Putamen (tissue), 1 donor: ENCODE results near the gene DLGAP5.

Experiments used
- DNase-seq: peaks from one replicate; pipeline ENCODE4 v3.0.0-alpha.2; 2016; ENCODE audit warnings: low spot score

Gene DLGAP5

GRCh38 chr14:55129428-55130195 is 61.8 kb downstream of the DLGAP5 start:
- no peak for DNase-seq

GRCh38 chr14:55129086-55129427 is 62.3 kb downstream of the DLGAP5 start, which contains the start of gene LGALS3:
Gene LGALS3, plus strand, starts transcription at chr14:55129252. Its CDS starts 8,122 bp downstream, at chr14:55137374.
- DNase-seq, result no peak

DNA sequence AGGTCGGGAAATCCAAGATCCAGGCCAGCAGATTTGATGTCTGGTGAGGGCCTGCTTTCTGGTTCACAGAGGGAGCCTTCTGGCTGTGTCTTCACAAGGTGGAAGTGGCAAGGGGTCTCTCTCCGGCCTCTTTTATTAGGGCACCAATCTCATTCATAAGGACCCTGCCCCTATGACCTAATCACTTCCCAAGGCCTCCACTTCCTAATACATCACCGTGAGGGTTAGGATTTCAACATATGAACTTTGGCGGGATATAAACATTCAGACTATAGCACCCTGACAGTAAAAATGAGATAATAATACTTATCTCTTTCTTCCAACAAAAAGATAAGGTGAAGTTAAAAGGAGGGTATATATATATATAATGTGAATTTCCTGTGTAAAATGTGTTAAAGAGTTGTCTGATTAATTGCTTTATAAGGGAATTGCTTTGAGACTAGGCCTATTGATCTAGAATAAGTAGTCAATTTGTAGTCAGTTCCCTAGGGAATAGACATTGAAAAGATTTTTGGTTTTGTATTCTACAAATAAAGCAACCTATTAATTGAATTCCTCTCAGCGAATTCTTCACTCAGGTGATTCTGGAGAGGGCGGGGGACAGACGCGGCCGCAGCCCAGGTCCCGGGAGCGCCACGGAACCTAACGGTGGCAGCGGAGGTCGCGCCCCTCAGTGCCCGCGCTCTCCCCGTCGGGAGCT is 62.8 kb downstream of the DLGAP5 start:
- no peak for DNase-seq

DNA sequence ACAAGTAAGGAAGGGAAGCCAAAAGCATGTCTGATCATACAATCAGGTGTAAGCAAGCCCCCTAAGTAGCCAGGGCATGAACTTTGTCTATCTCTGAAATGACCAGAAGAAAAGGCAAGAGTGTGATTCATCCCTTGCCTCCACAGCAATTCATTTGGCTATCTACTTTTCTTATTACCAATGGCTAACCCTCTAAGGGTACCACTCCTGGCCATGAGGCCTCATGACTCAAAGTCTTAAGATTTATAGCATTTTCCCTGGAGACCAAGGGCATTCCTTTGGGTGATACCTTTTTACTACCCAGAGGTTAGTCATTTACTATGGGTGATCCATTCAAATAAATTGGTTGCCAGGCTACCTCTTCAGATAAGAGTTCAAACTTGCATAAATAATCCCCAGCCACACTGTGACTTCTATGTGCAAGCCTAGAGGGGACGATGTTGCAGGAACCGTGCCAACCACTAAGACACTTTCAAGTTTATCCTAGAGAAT is 63.9 kb downstream of the DLGAP5 start:
- no peak for DNase-seq

- DNase-seq, result no peak
Measured at GRCh38 chr14:55126932-55127459, 64.4 kb downstream of the DLGAP5 start.

DNA sequence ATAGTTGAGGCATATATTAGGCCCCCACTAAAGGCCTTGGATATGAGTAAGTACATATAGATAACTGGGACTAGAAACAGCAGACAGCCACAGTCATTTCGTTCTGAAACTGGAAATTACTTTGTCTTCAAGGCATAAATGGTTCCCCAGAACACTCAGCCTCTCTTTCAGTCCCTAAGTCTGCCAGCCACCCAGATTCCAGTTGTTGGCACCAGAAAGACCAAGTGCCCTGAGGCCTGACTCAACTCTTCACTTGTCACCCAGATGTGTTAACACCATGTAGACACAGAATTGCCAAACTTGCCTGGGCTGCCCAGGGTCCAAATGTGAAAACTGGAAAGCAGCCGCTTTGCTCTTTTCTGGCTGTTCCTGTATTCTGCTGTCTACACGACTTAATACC is 65.4 kb downstream of the DLGAP5 start:
- no peak for DNase-seq

- DNase-seq, result no peak
Measured at GRCh38 chr14:55125403-55125802, 66.0 kb downstream of the DLGAP5 start.

- no peak for DNase-seq
Measured at GRCh38 chr14:55124774-55125386, 66.5 kb downstream of the DLGAP5 start.

DNA sequence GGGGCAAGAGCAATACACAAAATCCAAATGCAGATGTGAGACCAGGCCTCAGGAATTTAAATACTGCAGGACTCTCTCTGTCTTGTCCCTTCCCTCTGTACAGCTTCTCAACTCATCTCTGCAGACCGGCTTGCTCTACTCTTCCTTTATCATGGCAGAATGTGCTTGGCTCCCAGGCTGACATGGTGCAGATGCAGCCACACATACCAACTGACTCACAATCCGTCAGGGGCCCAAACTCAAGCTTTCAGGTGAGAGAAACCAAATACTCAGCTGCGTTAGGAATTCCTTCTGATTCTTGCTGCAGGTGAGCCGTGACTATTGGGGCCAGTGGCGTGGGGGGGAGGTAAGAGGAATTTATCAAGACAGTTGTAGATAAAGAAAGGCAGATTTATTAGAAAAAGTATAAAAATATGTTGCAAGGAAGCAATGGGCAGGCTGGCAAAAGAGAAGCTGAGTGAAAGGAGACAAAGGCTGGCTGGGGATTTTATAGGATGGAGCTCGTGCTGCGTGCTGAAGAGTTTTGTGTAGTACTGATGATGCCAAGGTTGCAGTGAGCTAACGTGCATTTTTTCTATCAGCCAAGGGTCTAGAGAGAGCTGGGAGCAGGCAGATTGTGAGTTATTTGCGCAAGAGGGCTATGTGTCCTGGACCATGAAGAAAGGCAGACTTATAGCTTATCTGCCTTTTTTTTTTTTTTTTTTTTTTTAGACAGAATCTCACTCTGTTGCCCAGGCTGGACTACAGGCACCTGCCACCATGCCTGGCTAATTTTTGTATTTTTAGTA is 67.3 kb downstream of the DLGAP5 start:
- no peak for DNase-seq

- DNase-seq, result peak; percentile 52
Measured at GRCh38 chr14:55123101-55123500, 68.3 kb downstream of the DLGAP5 start.

- no peak for DNase-seq
Measured at GRCh38 chr14:55122440-55122986, 68.9 kb downstream of the DLGAP5 start.

DNA sequence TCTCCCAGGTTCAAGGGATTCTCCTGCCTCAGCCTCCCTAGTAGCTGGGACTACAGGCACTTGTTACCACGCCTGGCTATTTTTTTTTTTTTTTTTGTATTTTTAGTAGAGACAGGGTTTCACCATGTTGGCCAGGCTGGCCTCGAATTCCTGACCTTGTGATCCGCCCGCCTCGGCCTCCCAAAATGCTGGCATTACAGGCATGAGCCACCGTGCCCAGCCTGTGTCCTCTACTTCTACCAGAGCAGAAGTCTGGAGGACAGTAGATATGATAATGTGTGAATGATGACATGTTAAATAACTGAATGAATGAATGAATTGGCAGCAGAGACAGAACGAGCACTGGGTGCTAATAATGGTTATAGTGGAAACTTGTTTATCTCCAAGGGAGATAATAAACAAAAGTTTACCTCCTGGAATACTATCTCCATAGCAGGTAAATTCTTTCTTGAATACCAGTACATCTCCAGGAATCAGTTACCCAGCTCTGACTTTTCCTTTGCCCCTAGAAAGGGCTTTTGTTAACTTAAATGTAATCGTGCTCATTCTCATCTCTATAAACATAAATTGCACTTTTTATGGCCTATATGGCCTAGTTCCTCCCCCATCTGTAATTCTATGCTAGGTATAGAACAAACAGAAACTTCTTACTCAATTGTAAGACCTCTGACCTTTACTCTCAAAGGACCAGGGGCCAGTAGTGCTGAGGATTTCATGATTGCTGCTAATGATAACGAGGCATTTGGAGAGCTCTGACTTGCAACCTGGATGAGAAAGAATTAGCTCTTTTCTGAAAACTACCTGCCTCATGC is 69.6 kb downstream of the DLGAP5 start:
- no peak for DNase-seq

DNA sequence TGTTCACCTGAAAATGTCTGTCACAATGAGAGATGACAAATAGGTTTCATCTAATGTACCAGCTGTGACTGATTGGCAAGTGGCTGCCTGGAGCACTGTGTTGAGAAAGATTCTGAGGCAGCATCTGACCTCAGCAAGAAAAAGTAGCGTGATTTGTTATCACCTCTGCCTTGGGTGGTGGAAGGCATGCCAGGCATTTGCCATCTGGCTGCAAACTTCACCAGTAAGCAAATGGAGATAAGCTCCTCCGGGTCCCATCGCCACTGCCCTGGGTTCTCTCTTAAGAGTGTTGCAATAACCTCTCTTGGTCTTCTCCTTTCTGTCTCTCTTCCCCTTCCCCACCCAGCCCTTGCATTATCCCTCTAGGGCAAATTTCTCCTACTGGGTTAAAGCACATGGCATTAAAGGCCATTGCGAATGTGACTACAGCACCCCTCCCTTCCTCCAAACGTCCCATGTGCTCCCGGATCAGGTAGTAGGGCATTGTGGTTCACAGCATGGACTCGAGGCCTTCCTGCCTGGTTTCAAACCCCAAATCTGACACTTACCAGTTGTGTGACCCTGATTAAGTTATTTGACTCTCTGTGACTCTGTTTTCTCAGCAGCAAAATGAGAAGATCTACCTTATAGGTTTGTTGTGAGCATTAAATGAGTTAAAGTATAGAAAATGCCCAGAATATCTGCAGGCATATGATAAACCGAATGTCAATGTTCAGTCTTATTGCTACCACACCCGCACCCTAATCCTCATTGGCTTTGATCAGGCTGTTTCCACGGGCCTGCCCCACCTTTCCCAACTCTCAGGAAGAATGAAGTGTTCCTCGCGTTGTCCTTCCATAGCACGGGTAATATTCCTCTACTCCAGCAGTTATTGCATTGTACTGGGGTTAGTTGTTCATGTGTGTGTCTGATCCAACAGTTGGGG is 70.6 kb downstream of the DLGAP5 start:
- DNase-seq, result no peak

GRCh38 chr14:55118761-55119160 is 72.6 kb downstream of the DLGAP5 start:
- no peak for DNase-seq

GRCh38 chr14:55117803-55118441 is 73.5 kb downstream of the DLGAP5 start:
- DNase-seq, result no peak

GRCh38 chr14:55116246-55117030 is 74.9 kb downstream of the DLGAP5 start:
- DNase-seq, result no peak

DNA sequence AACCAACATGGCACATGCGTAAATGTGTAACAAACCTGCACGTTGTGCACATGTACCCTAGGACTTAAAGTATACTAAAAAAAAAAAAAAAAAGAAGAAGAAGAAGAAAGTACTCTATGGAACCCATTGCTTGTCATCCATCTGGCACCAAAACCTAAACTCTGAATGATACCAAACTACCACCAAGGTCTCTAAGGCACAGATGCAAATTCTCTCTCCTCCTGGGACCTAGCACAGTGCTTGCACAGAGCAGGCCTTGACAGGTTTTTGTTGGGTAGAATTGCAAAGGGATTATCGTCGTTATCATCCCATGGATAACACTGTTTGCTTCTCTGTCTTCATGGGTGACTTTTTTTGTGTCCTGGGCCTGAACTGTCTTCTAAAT is 75.5 kb downstream of the DLGAP5 start:
- no peak for DNase-seq

GRCh38 chr14:55115460-55115859 is 75.9 kb downstream of the DLGAP5 start:
- no peak for DNase-seq
